ENCODE data around the gene LIN7B. TPM values are rescaled to one million over a fixed set of nuclear protein-coding genes. Genes with fewer than 3 reads are reported as not detected.
A peak's percentile ranks its signal among the peaks of the same experiment; 100 is the strongest.

Gene LIN7B
- total and polyA plus RNA-seq, 3 experiments from 2014 or later, result 4.0 to 8.1 (median 5.1) TPM

- no peaks in the 10 kb centered on the region for H3K27me3 ChIP-seq (ENCODE audit: insufficient read depth, low read length, poor library complexity, severe bottlenecking)
- Mint-ChIP-seq H3K27me3 (peaks cover 0 to 10% of the 10 kb centered on the region in 2 donors), H3K9me3 (no peaks in the 10 kb centered on the region), H3K27ac (no peak overlapping the region), H3K4me1 (peaks cover 18 to 32% (median 20%) of the 10 kb centered on the region in 3 donors), H3K36me3 (no peaks in the 10 kb centered on the region), H3K4me3 (peak overlapping the region in 1 of 7 donors; percentile 34)
- peaks cover 20% of the 10 kb centered on the region for H3K4me1 ChIP-seq (ENCODE audit: insufficient read depth, low read length)
- POLR2A ChIA-PET, result no interaction called here
- no peak overlapping the region for H3K27ac ChIP-seq (ENCODE audit: low read depth, low read length)
- DNase-seq, result no peak
- H3K9me3 ChIP-seq (ENCODE audit: low read length), result no peaks in the 10 kb centered on the region
- no peaks in the 10 kb centered on the region for H3K36me3 ChIP-seq (ENCODE audit: insufficient read depth, low read length)
- CTCF ChIA-PET, result interaction anchor here (1.1 to 3.9 kb wide), 3 partner anchors 16 to 32 kb away, joined by 3 to 13 read pairs (median 10); no protein-coding TSS in a partner anchor
- no peak overlapping the region for H3K4me3 ChIP-seq (ENCODE audit: low read length)
Observed at GRCh38 chr19:49130325-49130724, 16.2 kb downstream of the LIN7B start.

- DNase-seq, result peak in 2 of 5 donors; percentile 20 to 32
- Histone ChIP-seq H3K4me3 (ENCODE audit: low read length) (no peak overlapping the region), H3K27ac (ENCODE audit: low read depth, low read length) (no peak overlapping the region), H3K9me3 (ENCODE audit: low read length) (no peaks in the 10 kb centered on the region), H3K4me1 (ENCODE audit: insufficient read depth, low read length) (peaks cover 15% of the 10 kb centered on the region), H3K27me3 (ENCODE audit: insufficient read depth, low read length, poor library complexity, severe bottlenecking) (no peaks in the 10 kb centered on the region), H3K36me3 (ENCODE audit: insufficient read depth, low read length) (no peaks in the 10 kb centered on the region)
- Mint-ChIP-seq H3K4me1 (peaks cover 15 to 27% (median 19%) of the 10 kb centered on the region in 3 donors), H3K27ac (peak overlapping the region in 1 of 8 donors; percentile 67), H3K4me3 (peak overlapping the region in 5 of 7 donors; percentile 50 to 74 (median 65)), H3K27me3 (peaks cover 10% of the 10 kb centered on the region in 2 donors), H3K36me3 (peaks cover 0 to 3% (median 3%) of the 10 kb centered on the region in 3 donors), H3K9me3 (no peaks in the 10 kb centered on the region)
- POLR2A ChIA-PET, result no interaction called here
- CTCF ChIA-PET, result interaction anchor here (0.7 to 3.5 kb wide), 3 partner anchors 14 to 59 kb away, joined by 3 to 10 read pairs (median 6); no protein-coding TSS in a partner anchor
Observed at GRCh38 chr19:49132974-49133609, 18.9 kb downstream of the LIN7B start.

- DNase-seq, result peak in 3 of 5 donors; percentile 27 to 52 (median 30)
- Mint-ChIP-seq H3K9me3 (no peaks in the 10 kb centered on the region), H3K4me1 (peaks cover 8 to 20% (median 13%) of the 10 kb centered on the region in 3 donors), H3K27me3 (peaks cover 10% of the 10 kb centered on the region in 2 donors), H3K27ac (peak overlapping the region in 1 of 8 donors; percentile 67), H3K4me3 (peak overlapping the region in 6 of 7 donors; percentile 50 to 85 (median 69)), H3K36me3 (peaks cover 0 to 3% (median 3%) of the 10 kb centered on the region in 3 donors)
- no peaks in the 10 kb centered on the region for H3K36me3 ChIP-seq (ENCODE audit: insufficient read depth, low read length)
- H3K27ac ChIP-seq (ENCODE audit: low read depth, low read length), result no peak overlapping the region
- peaks cover 8% of the 10 kb centered on the region for H3K4me1 ChIP-seq (ENCODE audit: insufficient read depth, low read length)
- POLR2A ChIA-PET, result no interaction called here
- H3K9me3 ChIP-seq (ENCODE audit: low read length), result no peaks in the 10 kb centered on the region
- CTCF ChIA-PET, result interaction anchor here (1.5 to 3.5 kb wide), 3 partner anchors 13 to 36 kb away, joined by 6 to 10 read pairs (median 10); partner anchors contain the start of gene LIN7B
- no peak overlapping the region for H3K4me3 ChIP-seq (ENCODE audit: low read length)
- no peaks in the 10 kb centered on the region for H3K27me3 ChIP-seq (ENCODE audit: insufficient read depth, low read length, poor library complexity, severe bottlenecking)
Observed at GRCh38 chr19:49133621-49134454, 19.7 kb downstream of the LIN7B start.

GRCh38 chr19:49135686-49136085 lies 21.5 kb downstream of the LIN7B start:
- no peak overlapping the region for H3K4me3 ChIP-seq (ENCODE audit: low read length)
- Mint-ChIP-seq H3K27me3 (peaks cover 7 to 10% of the 10 kb centered on the region in 2 donors), H3K9me3 (no peaks in the 10 kb centered on the region), H3K4me3 (no peak overlapping the region), H3K27ac (no peak overlapping the region), H3K4me1 (peaks cover 6 to 17% (median 8%) of the 10 kb centered on the region in 3 donors), H3K36me3 (peaks cover 0 to 3% (median 3%) of the 10 kb centered on the region in 3 donors)
- no peak for DNase-seq
- ChIA-PET CTCF (interaction anchor here (1.6 to 2.9 kb wide), 2 partner anchors 9 to 21 kb away, joined by 5 to 10 read pairs; partner anchors contain the start of gene LIN7B), POLR2A (no interaction called here)
- H3K36me3 ChIP-seq (ENCODE audit: insufficient read depth, low read length), result no peaks in the 10 kb centered on the region
- no peaks in the 10 kb centered on the region for H3K9me3 ChIP-seq (ENCODE audit: low read length)
- peaks cover 8% of the 10 kb centered on the region for H3K4me1 ChIP-seq (ENCODE audit: insufficient read depth, low read length)
- no peaks in the 10 kb centered on the region for H3K27me3 ChIP-seq (ENCODE audit: insufficient read depth, low read length, poor library complexity, severe bottlenecking)
- H3K27ac ChIP-seq (ENCODE audit: low read depth, low read length), result no peak overlapping the region

GRCh38 chr19:49136771-49137171 lies 22.6 kb downstream of the LIN7B start:
- Histone ChIP-seq H3K27me3 (ENCODE audit: insufficient read depth, low read length, poor library complexity, severe bottlenecking) (no peaks in the 10 kb centered on the region), H3K4me1 (ENCODE audit: insufficient read depth, low read length) (peaks cover 8% of the 10 kb centered on the region), H3K27ac (ENCODE audit: low read depth, low read length) (no peak overlapping the region), H3K9me3 (ENCODE audit: low read length) (no peaks in the 10 kb centered on the region), H3K4me3 (ENCODE audit: low read length) (no peak overlapping the region), H3K36me3 (ENCODE audit: insufficient read depth, low read length) (no peaks in the 10 kb centered on the region)
- ChIA-PET POLR2A (no interaction called here), CTCF (no interaction called here)
- peak overlapping the region in 1 of 7 donors; percentile 6 for H3K4me3 Mint-ChIP-seq
- H3K9me3 Mint-ChIP-seq, result no peaks in the 10 kb centered on the region
- no peak overlapping the region for H3K27ac Mint-ChIP-seq
- H3K4me1 Mint-ChIP-seq, result peaks cover 6 to 17% (median 8%) of the 10 kb centered on the region in 3 donors
- peaks cover 0 to 3% (median 3%) of the 10 kb centered on the region in 3 donors for H3K36me3 Mint-ChIP-seq
- H3K27me3 Mint-ChIP-seq, result peaks cover 9 to 10% of the 10 kb centered on the region in 2 donors
- no peak for DNase-seq

GRCh38 chr19:49140951-49141350 lies 26.8 kb downstream of the LIN7B start:
- DNase-seq, result no peak
- Histone ChIP-seq H3K27ac (ENCODE audit: low read depth, low read length) (no peak overlapping the region), H3K27me3 (ENCODE audit: insufficient read depth, low read length, poor library complexity, severe bottlenecking) (peaks cover 6% of the 10 kb centered on the region), H3K4me3 (ENCODE audit: low read length) (no peak overlapping the region), H3K36me3 (ENCODE audit: insufficient read depth, low read length) (no peaks in the 10 kb centered on the region), H3K4me1 (ENCODE audit: insufficient read depth, low read length) (peaks cover 6% of the 10 kb centered on the region), H3K9me3 (ENCODE audit: low read length) (no peaks in the 10 kb centered on the region)
- CTCF ChIA-PET, result no interaction called here
- no peak overlapping the region for H3K4me3 Mint-ChIP-seq
- H3K4me1 Mint-ChIP-seq, result peaks cover 12 to 16% (median 14%) of the 10 kb centered on the region in 3 donors
- H3K27me3 Mint-ChIP-seq, result peaks cover 12 to 27% of the 10 kb centered on the region in 2 donors
- H3K27ac Mint-ChIP-seq, result no peak overlapping the region
- peaks cover 0 to 3% (median 3%) of the 10 kb centered on the region in 3 donors for H3K36me3 Mint-ChIP-seq
- POLR2A ChIA-PET, result no interaction called here
- H3K9me3 Mint-ChIP-seq, result no peaks in the 10 kb centered on the region

- no peaks in the 10 kb centered on the region for H3K9me3 Mint-ChIP-seq
- no peak overlapping the region for H3K4me3 Mint-ChIP-seq
- Histone ChIP-seq H3K27ac (ENCODE audit: low read depth, low read length) (no peak overlapping the region), H3K4me1 (ENCODE audit: insufficient read depth, low read length) (peaks cover 10% of the 10 kb centered on the region), H3K36me3 (ENCODE audit: insufficient read depth, low read length) (no peaks in the 10 kb centered on the region), H3K4me3 (ENCODE audit: low read length) (no peak overlapping the region), H3K27me3 (ENCODE audit: insufficient read depth, low read length, poor library complexity, severe bottlenecking) (peaks cover 10% of the 10 kb centered on the region), H3K9me3 (ENCODE audit: low read length) (no peaks in the 10 kb centered on the region)
- peaks cover 14 to 29% of the 10 kb centered on the region in 2 donors for H3K27me3 Mint-ChIP-seq
- H3K27ac Mint-ChIP-seq, result no peak overlapping the region
- peaks cover 16 to 18% (median 16%) of the 10 kb centered on the region in 3 donors for H3K4me1 Mint-ChIP-seq
- peaks cover 0 to 3% (median 3%) of the 10 kb centered on the region in 3 donors for H3K36me3 Mint-ChIP-seq
- no peak for DNase-seq
- ChIA-PET POLR2A (no interaction called here), CTCF (no interaction called here)
Observed at GRCh38 chr19:49141352-49141751, 27.2 kb downstream of the LIN7B start.
